ENCODE data around the gene RAB27A. TPM values are rescaled to one million over a fixed set of nuclear protein-coding genes. Genes with fewer than 3 reads are reported as not detected.

RAB27A gene
- total RNA-seq, 1 donor from 2014 or later, result 85.3 TPM

- intact Hi-C loops (cut with micrococcal nuclease), result no loop called here
Observed at GRCh38 chr15:55179141-55179540, 110.5 kb downstream of the RAB27A start.

GRCh38 chr15:55170361-55170760 is 119.3 kb downstream of the RAB27A start:
- intact Hi-C loops (cut with micrococcal nuclease), result no loop called here

DNA sequence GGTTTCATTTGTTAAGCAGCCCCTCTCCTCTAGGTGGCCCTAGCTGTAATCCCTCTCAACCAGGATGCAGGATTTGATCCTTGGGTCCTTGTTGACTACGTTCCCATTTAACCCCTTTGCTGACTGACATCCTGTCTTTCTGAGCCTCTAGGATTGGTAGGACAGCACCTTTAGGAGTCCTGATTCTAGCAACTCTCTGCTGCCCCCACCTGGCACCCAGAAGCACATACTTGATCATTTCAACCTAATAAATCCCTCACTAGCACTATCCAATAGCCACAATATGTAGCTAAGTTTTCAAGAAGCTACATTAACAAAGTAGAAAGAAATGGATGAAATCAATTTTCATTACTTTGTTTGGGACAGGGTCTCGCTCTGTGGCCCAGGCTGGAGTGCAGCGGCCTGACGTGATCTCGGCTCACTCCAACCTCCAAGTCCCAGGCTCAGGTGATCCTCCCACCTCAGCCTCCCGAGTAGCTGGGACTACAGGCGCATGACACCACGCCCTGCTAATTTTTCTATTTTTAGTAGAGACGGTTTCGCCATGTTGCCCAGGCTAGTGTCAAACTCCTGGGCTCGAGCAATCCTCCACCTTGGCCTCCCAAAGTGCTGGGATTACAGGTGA is 121.2 kb downstream of the RAB27A start:
- intact Hi-C loops (cut with micrococcal nuclease), result loop anchor here (1.0 to 2.0 kb wide), 3 partner anchors 267 to 1206 kb away; no protein-coding TSS in a partner anchor

DNA sequence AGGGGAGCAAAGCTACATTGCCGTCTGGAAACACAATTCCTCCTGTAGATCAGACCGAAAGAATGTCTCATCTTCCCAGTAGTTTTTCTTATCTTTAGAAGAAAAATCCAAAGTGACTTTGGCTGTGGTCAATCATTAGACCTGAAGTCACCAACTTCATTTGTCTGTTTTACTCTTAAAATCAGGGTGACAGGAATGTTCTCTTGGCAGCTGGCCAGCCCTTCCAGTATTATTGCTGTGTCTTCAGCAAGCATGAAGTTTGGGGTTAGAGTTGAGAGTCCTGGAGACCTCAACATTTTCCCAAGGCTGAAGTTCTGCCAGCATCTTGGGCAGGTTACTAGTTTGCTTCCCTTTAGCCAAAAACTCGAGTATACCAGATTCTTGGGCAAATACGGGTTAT is 125.3 kb downstream of the RAB27A start:
- intact Hi-C loops (cut with micrococcal nuclease), result no loop called here

Other genes starting within 250 kb of the RAB27A start
- gene RSL24D1, start 92.9 kb downstream of the RAB27A start, total RNA-seq, result 71.5 and 74.0 TPM in 2 replicates
- 8.9 and 10.2 TPM in 2 replicates for gene PIGBOS1, start 29.3 kb upstream of the RAB27A start, total RNA-seq
- gene PIGB, start 29.4 kb upstream of the RAB27A start, total RNA-seq, result 24.8 and 28.8 TPM in 2 replicates
- gene CCPG1, start 118.5 kb upstream of the RAB27A start, total RNA-seq, result 21.7 and 26.2 TPM in 2 replicates
- gene PIERCE2, start 118.7 kb upstream of the RAB27A start, total RNA-seq, result not detected in 2 replicates
- not detected in 2 replicates for gene DNAAF4, start 218.4 kb upstream of the RAB27A start, total RNA-seq

Measured in T-helper 1 cell treated with Interleukin-12 subunit alpha and Interleukin-12 subunit beta and Interleukin-4 antibody, amounts not matched to agents 30 ng/mL and 1 ng/mL, for 36 hours (primary cell).